ENCODE results near the gene MEIS1.

Gene MEIS1

GRCh38 chr2:66432801-66433694 lies 1.9 kb upstream of the MEIS1 start:
- peak; percentile 54 for DNase-seq

- no peak for DNase-seq
Measured at GRCh38 chr2:66433695-66433944, 1.3 kb upstream of the MEIS1 start.

GRCh38 chr2:66433945-66434678 lies 813 bp upstream of the MEIS1 start:
- peak; percentile 26 for DNase-seq

GRCh38 chr2:66435549-66435875 lies 587 bp downstream of the MEIS1 start:
- no peak for DNase-seq

- DNase-seq, result no peak
Measured at GRCh38 chr2:66435963-66436362, 1.0 kb downstream of the MEIS1 start.

GRCh38 chr2:66436581-66437001 lies 1.7 kb downstream of the MEIS1 start:
- DNase-seq, result no peak

- DNase-seq, result no peak
Measured at GRCh38 chr2:66437109-66437690, 2.3 kb downstream of the MEIS1 start.

GRCh38 chr2:66437691-66438497 lies 3.0 kb downstream of the MEIS1 start:
- DNase-seq, result no peak

GRCh38 chr2:66438498-66438833 lies 3.5 kb downstream of the MEIS1 start:
- no peak for DNase-seq

GRCh38 chr2:66438891-66439811 lies 4.2 kb downstream of the MEIS1 start:
- peak; percentile 7 for DNase-seq

GRCh38 chr2:66439812-66440542 lies 5.1 kb downstream of the MEIS1 start:
- no peak for DNase-seq

GRCh38 chr2:66440708-66441497 lies 6.0 kb downstream of the MEIS1 start:
- no peak for DNase-seq

GRCh38 chr2:66441581-66442320 lies 6.8 kb downstream of the MEIS1 start:
- DNase-seq, result no peak

GRCh38 chr2:66442516-66443185 lies 7.7 kb downstream of the MEIS1 start:
- no peak for DNase-seq

- DNase-seq, result no peak
Measured at GRCh38 chr2:66443186-66443978, 8.5 kb downstream of the MEIS1 start.

- DNase-seq, result no peak
Measured at GRCh38 chr2:66443979-66444861, 9.3 kb downstream of the MEIS1 start.

Measured in activated CD4-positive, alpha-beta T cell treated with anti-CD3 and anti-CD28 coated beads for 48 hours (primary cell).